Measurements from ENCODE around the gene CES2. TPM values are rescaled to one million over a fixed set of nuclear protein-coding genes. Genes with fewer than 3 reads are reported as not detected.

Gene CES2
- total RNA-seq, 1 donor from 2014 or later: 88.5 TPM

DNA sequence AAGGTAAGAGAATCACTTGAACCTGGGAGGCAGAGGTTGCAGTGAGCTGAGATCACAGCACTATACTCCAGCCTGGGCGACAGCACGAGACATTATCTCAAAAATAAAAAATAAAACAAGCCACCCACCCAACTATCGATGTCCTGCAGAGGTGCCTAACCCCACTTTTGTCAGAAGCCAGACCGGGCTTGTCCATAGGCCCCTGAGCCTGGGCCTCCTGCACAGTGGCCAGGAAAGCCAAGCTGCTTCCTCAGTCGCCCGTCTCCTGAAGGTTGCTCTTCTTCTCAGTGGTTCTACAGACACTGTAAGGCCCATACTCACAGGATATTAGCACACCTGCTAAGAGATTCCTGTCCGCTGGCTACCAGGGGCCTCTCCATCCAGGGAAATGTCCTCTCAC lies 11.2 kb downstream of the CES2 start:
- no peak for DNase-seq
- Histone ChIP-seq H3K4me3 (no peak overlapping the region), H3K9me3 (replicated peaks) (peaks cover 4% of the 10 kb centered on the region), H3K36me3 (peaks cover 28% of the 10 kb centered on the region), H3K27ac (replicated peaks) (no peak overlapping the region), H3K4me1 (peaks cover 28% of the 10 kb centered on the region), H3K27me3 (ENCODE audit: low read depth) (peaks cover 12% of the 10 kb centered on the region)
- TF ChIP-seq, protein P1, sequence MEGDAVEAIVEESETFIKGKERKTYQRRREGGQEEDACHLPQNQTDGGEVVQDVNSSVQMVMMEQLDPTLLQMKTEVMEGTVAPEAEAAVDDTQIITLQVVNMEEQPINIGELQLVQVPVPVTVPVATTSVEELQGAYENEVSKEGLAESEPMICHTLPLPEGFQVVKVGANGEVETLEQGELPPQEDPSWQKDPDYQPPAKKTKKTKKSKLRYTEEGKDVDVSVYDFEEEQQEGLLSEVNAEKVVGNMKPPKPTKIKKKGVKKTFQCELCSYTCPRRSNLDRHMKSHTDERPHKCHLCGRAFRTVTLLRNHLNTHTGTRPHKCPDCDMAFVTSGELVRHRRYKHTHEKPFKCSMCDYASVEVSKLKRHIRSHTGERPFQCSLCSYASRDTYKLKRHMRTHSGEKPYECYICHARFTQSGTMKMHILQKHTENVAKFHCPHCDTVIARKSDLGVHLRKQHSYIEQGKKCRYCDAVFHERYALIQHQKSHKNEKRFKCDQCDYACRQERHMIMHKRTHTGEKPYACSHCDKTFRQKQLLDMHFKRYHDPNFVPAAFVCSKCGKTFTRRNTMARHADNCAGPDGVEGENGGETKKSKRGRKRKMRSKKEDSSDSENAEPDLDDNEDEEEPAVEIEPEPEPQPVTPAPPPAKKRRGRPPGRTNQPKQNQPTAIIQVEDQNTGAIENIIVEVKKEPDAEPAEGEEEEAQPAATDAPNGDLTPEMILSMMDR (IDR thresholded peaks at IDR 0.05; ENCODE audit: borderline replicate concordance): no peak
- intact Hi-C loops (cut with micrococcal nuclease): no loop called here

DNA sequence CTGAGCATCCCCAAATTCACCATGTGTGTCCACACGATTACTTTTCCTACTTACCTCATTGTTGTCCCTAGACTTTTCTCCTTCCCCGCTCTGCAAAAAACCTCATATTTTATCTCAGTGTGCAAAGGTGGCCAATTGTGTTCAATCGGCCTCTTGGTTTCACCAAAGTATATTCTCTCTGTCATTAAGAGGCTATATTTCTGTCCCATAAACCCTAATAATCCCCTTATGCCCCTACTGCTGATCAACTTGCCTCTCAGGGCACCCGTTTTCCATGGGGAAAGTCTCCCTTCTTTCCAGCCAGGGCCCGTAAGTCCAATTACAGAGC lies 11.6 kb downstream of the CES2 start:
- TF ChIP-seq, protein P1 (IDR thresholded peaks at IDR 0.05; ENCODE audit: borderline replicate concordance): no peak

DNA sequence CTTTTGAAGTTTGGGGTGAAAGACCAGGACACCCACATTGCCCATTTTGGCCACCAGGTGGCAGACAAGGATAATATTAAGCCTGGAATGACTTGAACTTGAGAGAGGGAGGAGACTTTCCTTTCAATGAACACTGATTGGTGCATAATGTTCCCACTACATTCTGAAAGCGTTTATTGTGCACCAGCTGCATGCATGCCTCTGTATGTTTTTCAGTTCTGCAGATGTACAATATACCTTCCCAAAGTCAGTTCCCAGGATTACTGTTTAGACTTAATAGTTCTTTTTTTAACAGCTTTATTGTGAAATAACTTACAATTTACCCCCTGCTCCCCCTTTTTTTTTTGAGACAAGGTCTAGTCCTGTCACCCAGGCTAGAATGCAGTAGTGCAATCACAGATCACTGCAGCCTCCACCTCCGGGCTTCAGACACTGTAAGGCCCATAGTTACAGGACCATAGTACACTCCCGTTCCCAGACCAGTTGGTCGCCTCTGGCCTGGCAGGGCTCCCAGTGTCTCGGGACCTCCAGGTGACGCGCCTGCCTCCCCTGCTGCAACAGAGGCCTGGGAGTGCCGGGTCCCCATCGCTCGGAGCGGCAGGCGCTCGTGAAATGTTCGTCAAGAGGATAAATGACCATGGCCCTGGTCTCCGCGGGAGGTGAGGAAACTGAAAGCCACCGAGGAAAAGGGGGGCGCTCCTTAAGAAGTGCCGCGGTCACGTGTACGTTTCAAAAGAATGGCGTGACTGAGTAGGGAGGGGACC lies 12.2 kb downstream of the CES2 start:
- H3K4me3 ChIP-seq: peak overlapping the region; percentile 67
- intact Hi-C loops (cut with micrococcal nuclease): no loop called here
- H3K36me3 ChIP-seq: peaks cover 19% of the 10 kb centered on the region
- peaks cover 21% of the 10 kb centered on the region for H3K27me3 ChIP-seq (ENCODE audit: low read depth)
- no peak overlapping the region for H3K27ac ChIP-seq (replicated peaks)
- H3K4me1 ChIP-seq: peaks cover 28% of the 10 kb centered on the region
- peaks cover 7% of the 10 kb centered on the region for H3K9me3 ChIP-seq (replicated peaks)
- DNase-seq: peak; percentile 75
- TF ChIP-seq, protein P1 (IDR thresholded peaks at IDR 0.05; ENCODE audit: borderline replicate concordance): peak; percentile 90

More for the DNA sequence above, 11.6 kb downstream of the CES2 start:
- H3K27me3 ChIP-seq (ENCODE audit: low read depth): peaks cover 16% of the 10 kb centered on the region
- no peak for DNase-seq
- peaks cover 28% of the 10 kb centered on the region for H3K4me1 ChIP-seq
- peaks cover 7% of the 10 kb centered on the region for H3K9me3 ChIP-seq (replicated peaks)
- H3K36me3 ChIP-seq: peaks cover 24% of the 10 kb centered on the region
- H3K27ac ChIP-seq (replicated peaks): no peak overlapping the region
- no peak overlapping the region for H3K4me3 ChIP-seq
- intact Hi-C loops (cut with micrococcal nuclease): no loop called here

DNA sequence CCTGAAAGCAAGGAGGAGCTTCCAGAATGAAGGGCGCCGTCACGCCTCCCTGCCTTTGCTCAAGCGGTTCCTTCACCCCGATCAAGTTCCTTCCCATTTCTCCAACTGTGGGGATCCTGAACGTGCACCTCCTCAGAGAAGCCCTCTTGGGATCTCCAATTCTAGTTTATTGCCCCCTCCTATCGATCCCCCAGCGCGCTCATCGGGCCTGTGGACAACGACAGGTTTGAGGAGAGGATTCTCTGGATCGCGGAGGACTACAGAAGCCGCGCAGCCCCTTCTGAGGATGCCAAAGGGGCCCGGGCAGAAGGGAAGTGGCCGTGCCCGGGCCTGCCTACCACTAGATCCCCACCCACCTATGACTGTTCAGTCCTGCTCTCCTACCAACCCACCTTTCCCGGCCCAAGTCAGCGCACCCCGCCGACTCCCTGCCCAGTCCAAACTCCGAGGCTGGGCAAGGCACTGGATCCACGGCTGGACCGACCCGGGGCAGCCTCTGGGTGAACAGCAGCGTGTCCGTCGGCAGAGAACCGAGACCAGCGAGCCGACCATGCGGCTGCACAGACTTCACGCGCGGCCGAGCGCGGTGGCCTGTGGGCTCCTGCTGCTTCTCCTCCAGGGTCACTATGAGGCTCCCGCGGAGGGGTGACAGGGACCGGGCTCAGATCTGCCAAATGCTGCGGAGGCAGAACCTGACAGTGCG lies 13.0 kb downstream of the CES2 start:
- H3K4me1 ChIP-seq: peaks cover 28% of the 10 kb centered on the region
- H3K27me3 ChIP-seq (ENCODE audit: low read depth): peaks cover 28% of the 10 kb centered on the region
- H3K36me3 ChIP-seq: peaks cover 11% of the 10 kb centered on the region
- intact Hi-C loops (cut with micrococcal nuclease): no loop called here
- DNase-seq: no peak
- H3K9me3 ChIP-seq (replicated peaks): peaks cover 7% of the 10 kb centered on the region
- H3K4me3 ChIP-seq: peak overlapping the region; percentile 67
- no peak overlapping the region for H3K27ac ChIP-seq (replicated peaks)
- TF ChIP-seq, protein P1 (IDR thresholded peaks at IDR 0.05; ENCODE audit: borderline replicate concordance): no peak

DNA sequence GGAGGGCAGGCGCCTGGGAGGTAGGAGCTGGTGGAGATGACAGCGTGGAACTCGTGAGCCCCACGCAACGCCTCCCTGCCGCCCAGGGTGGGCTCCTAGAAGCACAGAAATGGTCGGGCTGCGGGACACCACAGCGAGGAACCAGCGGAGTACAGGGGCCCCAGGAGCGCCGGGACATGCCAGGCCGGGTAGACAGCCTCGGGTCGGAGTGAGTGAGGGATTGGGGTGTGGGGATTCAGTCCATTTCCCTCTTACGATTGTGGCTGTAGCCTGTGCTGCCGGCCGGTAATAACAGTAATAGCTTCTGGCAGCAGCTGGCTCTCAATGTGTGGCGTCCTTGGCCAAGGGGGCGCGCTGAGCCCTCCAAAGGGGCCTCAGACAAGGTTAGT lies 13.5 kb downstream of the CES2 start:
- peaks cover 7% of the 10 kb centered on the region for H3K9me3 ChIP-seq (replicated peaks)
- H3K4me1 ChIP-seq: peaks cover 28% of the 10 kb centered on the region
- H3K36me3 ChIP-seq: peaks cover 5% of the 10 kb centered on the region
- TF ChIP-seq, protein P1 (IDR thresholded peaks at IDR 0.05; ENCODE audit: borderline replicate concordance): no peak
- peaks cover 34% of the 10 kb centered on the region for H3K27me3 ChIP-seq (ENCODE audit: low read depth)
- DNase-seq: no peak
- H3K4me3 ChIP-seq: peak overlapping the region; percentile 67
- H3K27ac ChIP-seq (replicated peaks): no peak overlapping the region
- intact Hi-C loops (cut with micrococcal nuclease): no loop called here
